Hepatocyte (in vitro differentiated cells): ENCODE data around the gene CNOT6. TPM values are rescaled to one million over a fixed set of nuclear protein-coding genes. Genes with fewer than 3 reads are reported as not detected.

Source experiments
- DNase-seq: peaks from one replicate; pipeline ENCODE4 v3.0.0-alpha.2; 2016; ENCODE audit warnings: low spot score
- H2AFZ ChIP-seq: fragments of 200-600 bp; sonication (generic); 2 replicates; pipeline ENCODE4 v1.6.0; 2016; ENCODE audit warnings: antibody characterized with exemption, mild to moderate bottlenecking
- H3K27ac ChIP-seq: fragments of 200-600 bp; sonication (generic); 2 replicates; pipeline ENCODE4 v1.5.1; 2016; ENCODE audit warnings: mild to moderate bottlenecking
- H3K27me3 ChIP-seq: fragments of 200-600 bp; sonication (generic); 2 replicates; pipeline ENCODE4 v1.6.1; 2016
- H3K36me3 ChIP-seq: fragments of 200-600 bp; sonication (generic); replicated peaks from 2 replicates; pipeline ENCODE4 v1.5.1; 2016; ENCODE audit warnings: low read depth; ENCODE audit not compliant: insufficient read depth
- H3K4me1 ChIP-seq: fragments of 200-600 bp; sonication (generic); 2 replicates; pipeline ENCODE4 v1.5.1; 2016; ENCODE audit warnings: mild to moderate bottlenecking, moderate library complexity; ENCODE audit not compliant: insufficient read depth
- H3K4me2 ChIP-seq: fragments of 200-600 bp; sonication (generic); 2 replicates; pipeline ENCODE4 v1.6.0; 2016
- H3K4me3 ChIP-seq: fragments of 200-600 bp; sonication (generic); 2 replicates; pipeline ENCODE4 v1.5.1; 2016; ENCODE audit warnings: mild to moderate bottlenecking
- H3K79me2 ChIP-seq: fragments of 200-600 bp; sonication (generic); 2 replicates; pipeline ENCODE4 v1.6.0; 2017; ENCODE audit warnings: mild to moderate bottlenecking
- H3K9me2 ChIP-seq: fragments of 200-600 bp; sonication (generic); replicated peaks from 2 replicates; pipeline ENCODE4 v1.6.0; 2017; ENCODE audit warnings: mild to moderate bottlenecking; ENCODE audit not compliant: insufficient read depth
- H3K9me3 ChIP-seq: fragments of 200-600 bp; sonication (generic); 2 replicates; pipeline ENCODE4 v1.5.1; 2016; ENCODE audit warnings: low read depth, mild to moderate bottlenecking
- H4K20me1 ChIP-seq: fragments of 200-600 bp; sonication (generic); 2 replicates; pipeline ENCODE4 v1.6.0; 2016; ENCODE audit warnings: mild to moderate bottlenecking; ENCODE audit not compliant: insufficient read depth, poor library complexity, severe bottlenecking
- EZH2 ChIP-seq: fragments of 200-600 bp; sonication (generic); IDR thresholded peaks from 2 replicates; pipeline ENCODE4 v1.6.1; 2016; ENCODE audit warnings: antibody characterized with exemption, mild to moderate bottlenecking, borderline replicate concordance
- EZH2phosphoT487 ChIP-seq: fragments of 200-600 bp; sonication (generic); IDR thresholded peaks from one replicate; pipeline ENCODE4 v1.6.1; 2018; ENCODE audit warnings: antibody characterized with exemption, mild to moderate bottlenecking, low read depth, moderate library complexity; ENCODE audit not compliant: unreplicated experiment, severe bottlenecking
- WGBS: methylation state at CpG from one replicate; pipeline ENCODE4 v1.1.6; 2016; ENCODE audit warnings: low lambda C conversion rate; ENCODE audit errors: missing lambda C conversion rate; 5-methylcytosine and 5-hydroxymethylcytosine counted together
- polyA plus RNA-seq: library from polyadenylated mRNA; unstranded; fragments of >200 nt; fragmentation: Nextera tagmentation; extraction: Ambion mirVana; gene quantifications from 2 replicates; pipeline ENCODE4 v1.2.1, GENCODE V29; 2016
- small RNA-seq: library from RNA; depleted of rRNA; stranded (forward); fragments of <200 nt; gene quantifications from one replicate; pipeline ENCODE3, GENCODE V24; 2014
- total RNA-seq: library from RNA; depleted of rRNA; stranded (reverse); fragments of >200 nt; gene quantifications from 2 replicates; pipeline ENCODE4 v1.2.3, GENCODE V29; 2014
- TF ChIP-seq, protein P1 (sequence below): fragments of 200-600 bp; sonication (generic); IDR thresholded peaks from 2 replicates; pipeline ENCODE4 v1.5.1; 2016; ENCODE audit warnings: antibody characterized with exemption, mild to moderate bottlenecking; ENCODE audit not compliant: poor library complexity

The CNOT6 gene
- total and polyA plus RNA-seq, 2 experiments from 2014 or later, result 12.0 to 24.1 TPM

DNA sequence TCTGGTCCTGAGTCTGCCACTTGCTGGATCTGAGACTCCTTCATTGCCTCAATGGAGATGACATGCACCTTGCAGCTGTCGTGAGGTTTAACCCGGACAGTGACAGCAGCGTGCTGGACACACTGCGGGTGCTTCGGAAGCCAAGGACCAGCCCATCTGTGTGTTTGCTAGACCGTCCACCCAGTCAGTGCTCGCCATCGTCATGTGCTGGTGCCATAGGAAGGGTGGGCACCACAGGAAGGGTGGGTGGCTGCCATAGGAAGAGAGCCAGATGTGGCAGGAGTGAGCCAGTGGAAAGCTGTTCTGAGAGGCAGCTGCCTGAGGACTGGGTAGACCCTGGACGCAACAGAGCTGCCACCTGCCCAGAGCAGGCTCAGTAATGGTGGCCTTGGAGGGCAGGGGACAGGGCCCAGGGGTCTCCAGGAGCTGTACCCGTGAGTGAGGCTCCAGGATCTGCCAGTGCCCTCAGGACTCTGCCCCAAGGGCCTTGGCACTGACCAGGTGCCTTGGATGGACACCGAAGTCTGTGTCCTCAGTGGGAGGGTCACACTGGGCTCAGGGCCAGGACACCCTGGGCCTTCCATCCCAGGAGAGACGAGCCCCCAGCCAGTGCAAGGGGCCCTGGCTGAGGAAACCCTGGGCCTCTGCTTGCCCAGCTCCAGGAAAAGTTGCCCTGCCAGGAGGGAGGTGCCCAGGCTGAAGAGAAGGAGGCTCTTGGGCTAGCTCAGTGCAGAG lies 133.4 kb downstream of the CNOT6 start:
- Histone ChIP-seq H3K27me3 (no peaks in the 10 kb centered on the region), H4K20me1 (no peaks in the 10 kb centered on the region), H3K4me1 (no peaks in the 10 kb centered on the region), H2AFZ (no peak overlapping the region), H3K4me3 (no peak overlapping the region), H3K36me3 (no peaks in the 10 kb centered on the region), H3K4me2 (no peak overlapping the region), H3K9me2 (no peaks in the 10 kb centered on the region), H3K9me3 (no peaks in the 10 kb centered on the region), H3K79me2 (no peaks in the 10 kb centered on the region), H3K27ac (no peak overlapping the region)
- WGBS, result 95% methylated on average over 11 of the region's 12 CpGs
- TF ChIP-seq, protein P1, sequence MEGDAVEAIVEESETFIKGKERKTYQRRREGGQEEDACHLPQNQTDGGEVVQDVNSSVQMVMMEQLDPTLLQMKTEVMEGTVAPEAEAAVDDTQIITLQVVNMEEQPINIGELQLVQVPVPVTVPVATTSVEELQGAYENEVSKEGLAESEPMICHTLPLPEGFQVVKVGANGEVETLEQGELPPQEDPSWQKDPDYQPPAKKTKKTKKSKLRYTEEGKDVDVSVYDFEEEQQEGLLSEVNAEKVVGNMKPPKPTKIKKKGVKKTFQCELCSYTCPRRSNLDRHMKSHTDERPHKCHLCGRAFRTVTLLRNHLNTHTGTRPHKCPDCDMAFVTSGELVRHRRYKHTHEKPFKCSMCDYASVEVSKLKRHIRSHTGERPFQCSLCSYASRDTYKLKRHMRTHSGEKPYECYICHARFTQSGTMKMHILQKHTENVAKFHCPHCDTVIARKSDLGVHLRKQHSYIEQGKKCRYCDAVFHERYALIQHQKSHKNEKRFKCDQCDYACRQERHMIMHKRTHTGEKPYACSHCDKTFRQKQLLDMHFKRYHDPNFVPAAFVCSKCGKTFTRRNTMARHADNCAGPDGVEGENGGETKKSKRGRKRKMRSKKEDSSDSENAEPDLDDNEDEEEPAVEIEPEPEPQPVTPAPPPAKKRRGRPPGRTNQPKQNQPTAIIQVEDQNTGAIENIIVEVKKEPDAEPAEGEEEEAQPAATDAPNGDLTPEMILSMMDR, result no peak
- TF ChIP-seq EZH2phosphoT487 (no peak), EZH2 (no peak)
- DNase-seq, result no peak

Small RNA genes lying within 50 kb of the gene (small RNA-seq; reads per million reads assigned to genes)
- gene RNU6-525P, result not detected

Other genes with a start within 250 kb of the CNOT6 start
- 31.3 and 39.1 TPM in 2 replicates for gene MAPK9, start 202.3 kb upstream of the CNOT6 start, total RNA-seq
- gene MAPK9, start 202.3 kb upstream of the CNOT6 start, polyA plus RNA-seq, result 17.5 and 17.8 TPM in 2 replicates
- gene GFPT2, start 141.0 kb upstream of the CNOT6 start, total RNA-seq, result 15.9 and 25.0 TPM in 2 replicates
- gene GFPT2, start 141.0 kb upstream of the CNOT6 start, polyA plus RNA-seq, result 44.6 and 46.6 TPM in 2 replicates
- gene SCGB3A1, start 97.1 kb downstream of the CNOT6 start, total RNA-seq, result not detected in 2 replicates
- gene SCGB3A1, start 97.1 kb downstream of the CNOT6 start, polyA plus RNA-seq, result not detected in 2 replicates
- gene FLT4, start 155.2 kb downstream of the CNOT6 start, total RNA-seq, result 0.90 and 2.2 TPM in 2 replicates
- gene FLT4, start 155.2 kb downstream of the CNOT6 start, polyA plus RNA-seq, result 0.83 and 1.3 TPM in 2 replicates
- gene OR2Y1, start 245.7 kb downstream of the CNOT6 start, total RNA-seq, result not detected in 2 replicates
- gene OR2Y1, start 245.7 kb downstream of the CNOT6 start, polyA plus RNA-seq, result not detected in 2 replicates